Islet precursor cell (in vitro differentiated cells): ENCODE data around the gene LPCAT1.
A peak's percentile ranks its signal among the peaks of the same experiment; 100 is the strongest.
"Not testable (repeated sequence)": the region's sequence is repeated elsewhere in the genome, so short reads cannot be mapped to it uniquely, and the experiment has no call there.

Source experiments
- DNase-seq: peaks from one replicate; pipeline ENCODE4 v3.0.0-alpha.2; 2018

Gene LPCAT1

GRCh38 chr5:1523793-1524480 is at the start of gene LPCAT1:
Gene LPCAT1, minus strand, starts transcription at chr5:1523960. Its CDS starts 116 bp downstream, at chr5:1523844.
- DNase-seq = peak; percentile 85

- DNase-seq = not testable (repeated sequence)
Observed at GRCh38 chr5:1571875-1572274, 48.1 kb upstream of the LPCAT1 start.

- no peak for DNase-seq
Observed at GRCh38 chr5:1570975-1571374, 47.2 kb upstream of the LPCAT1 start.

- DNase-seq = peak; percentile 78
Observed at GRCh38 chr5:1568201-1568979, 44.6 kb upstream of the LPCAT1 start.

- DNase-seq = not testable (repeated sequence)
Observed at GRCh38 chr5:1567527-1568200, 43.9 kb upstream of the LPCAT1 start.

GRCh38 chr5:1565737-1566734 is 42.3 kb upstream of the LPCAT1 start:
- DNase-seq = peak; percentile 41

GRCh38 chr5:1564824-1565736 is 41.3 kb upstream of the LPCAT1 start:
- peak; percentile 42 for DNase-seq

- peak; percentile 66 for DNase-seq
Observed at GRCh38 chr5:1564182-1564748, 40.5 kb upstream of the LPCAT1 start.

GRCh38 chr5:1563617-1564181 is 39.9 kb upstream of the LPCAT1 start:
- DNase-seq = peak; percentile 46

GRCh38 chr5:1563051-1563461 is 39.3 kb upstream of the LPCAT1 start:
- DNase-seq = no peak

GRCh38 chr5:1562599-1562998 is 38.8 kb upstream of the LPCAT1 start:
- no peak for DNase-seq

GRCh38 chr5:1561402-1561929 is 37.7 kb upstream of the LPCAT1 start:
- no peak for DNase-seq

GRCh38 chr5:1560499-1560898 is 36.7 kb upstream of the LPCAT1 start:
- DNase-seq = not testable (repeated sequence)

GRCh38 chr5:1558944-1559343 is 35.2 kb upstream of the LPCAT1 start:
- DNase-seq = no peak

- peak; percentile 50 for DNase-seq
Observed at GRCh38 chr5:1557114-1557873, 33.5 kb upstream of the LPCAT1 start.

- DNase-seq = no peak
Observed at GRCh38 chr5:1555808-1556731, 32.3 kb upstream of the LPCAT1 start.

- peak; percentile 58 for DNase-seq
Observed at GRCh38 chr5:1555011-1555807, 31.4 kb upstream of the LPCAT1 start.
